GM21529 (cell line): ENCODE results near the gene PFDN5.
"Not testable (repeated sequence)": the region's sequence is repeated elsewhere in the genome, so short reads cannot be mapped to it uniquely, and the experiment has no call there.

Source experiments
- ATAC-seq: cut with Tn5 transposase; IDR thresholded peaks from one replicate; pipeline ENCODE4 v1.9.1; 2021; ENCODE audit not compliant: unreplicated experiment

The PFDN5 gene

DNA sequence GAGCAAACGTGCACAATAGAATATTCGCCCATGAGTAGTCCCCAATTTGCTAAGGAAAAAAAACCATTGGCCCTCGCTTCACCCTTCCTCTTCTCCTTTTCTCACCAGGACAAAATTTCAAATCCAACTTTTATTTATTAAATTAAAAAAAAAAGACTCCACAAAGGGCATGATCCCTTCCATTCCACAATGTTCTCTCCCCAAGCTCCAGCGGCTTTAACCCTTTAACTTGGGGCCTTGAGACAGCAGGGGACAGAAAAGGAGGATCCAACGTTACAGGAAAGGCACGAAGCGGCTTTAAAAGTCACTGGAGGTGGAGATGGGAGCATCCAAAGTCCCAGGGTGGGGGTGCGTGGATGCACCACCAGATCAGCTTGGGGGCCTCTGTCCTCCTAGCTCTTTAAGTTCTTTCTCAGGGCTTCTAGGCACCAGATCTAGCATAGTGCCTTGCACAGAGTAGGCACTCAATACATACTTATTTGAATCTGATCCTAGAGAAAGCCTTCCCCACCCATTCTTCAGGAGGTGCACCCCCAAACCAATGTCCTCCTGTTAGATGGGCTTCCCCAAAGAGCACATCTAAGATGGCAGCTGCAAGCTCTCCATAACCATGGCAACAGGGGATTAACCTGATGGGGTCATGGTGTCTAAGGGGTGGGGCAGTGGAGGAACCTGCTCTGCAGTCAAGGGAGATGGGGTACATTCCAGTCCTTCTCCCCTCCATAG is 31.3 kb downstream of the PFDN5 start:
- ATAC-seq = no peak

DNA sequence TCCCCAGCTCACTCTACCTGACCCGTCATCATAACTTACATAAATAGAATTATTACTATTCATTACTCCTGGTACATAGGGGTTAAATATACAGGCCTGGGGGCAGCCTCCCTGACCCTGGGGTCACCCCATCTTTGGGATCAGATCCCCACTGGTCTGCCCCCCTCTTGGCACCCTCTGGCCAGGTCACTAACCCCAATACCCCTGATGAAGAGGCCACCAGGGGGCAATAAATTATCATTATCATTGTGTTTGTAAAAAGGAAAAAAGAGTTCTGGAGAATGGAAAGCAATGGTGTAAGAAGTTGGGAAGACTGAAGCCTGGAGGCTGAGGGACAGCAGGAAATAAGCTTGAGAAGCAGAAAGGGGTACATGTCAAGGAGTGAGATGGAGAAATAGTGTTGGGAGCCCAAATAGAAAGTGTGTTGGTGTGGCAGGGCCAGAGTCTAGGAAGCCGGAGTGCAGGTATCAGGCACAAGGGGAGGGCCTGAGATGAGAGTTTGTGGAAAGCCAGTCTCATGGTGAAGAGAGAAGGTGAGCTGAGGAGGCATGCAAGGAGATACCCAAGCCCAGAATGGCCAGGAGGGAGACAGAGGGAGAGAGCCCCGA is 32.2 kb downstream of the PFDN5 start:
- no peak for ATAC-seq

DNA sequence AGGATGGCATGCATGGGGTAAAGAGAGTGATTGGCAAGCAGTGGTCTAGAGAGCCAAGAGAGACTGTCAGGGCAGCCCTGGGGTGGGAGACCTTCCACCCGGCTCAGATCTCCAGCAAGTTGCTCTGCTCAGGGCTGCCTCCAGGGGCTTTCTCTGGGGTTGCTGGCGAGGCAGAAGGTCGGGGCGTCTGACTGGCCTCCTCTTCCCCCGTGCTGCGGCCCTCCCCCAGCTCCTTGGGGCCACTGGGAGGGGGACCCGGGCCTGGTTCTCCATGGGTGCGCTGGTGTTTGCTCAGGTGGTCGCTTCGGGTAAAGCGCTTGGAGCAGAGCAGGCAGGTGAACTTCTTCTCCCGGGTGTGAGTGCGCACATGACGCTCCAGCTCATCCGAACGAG is 32.7 kb downstream of the PFDN5 start:
- no peak for ATAC-seq

DNA sequence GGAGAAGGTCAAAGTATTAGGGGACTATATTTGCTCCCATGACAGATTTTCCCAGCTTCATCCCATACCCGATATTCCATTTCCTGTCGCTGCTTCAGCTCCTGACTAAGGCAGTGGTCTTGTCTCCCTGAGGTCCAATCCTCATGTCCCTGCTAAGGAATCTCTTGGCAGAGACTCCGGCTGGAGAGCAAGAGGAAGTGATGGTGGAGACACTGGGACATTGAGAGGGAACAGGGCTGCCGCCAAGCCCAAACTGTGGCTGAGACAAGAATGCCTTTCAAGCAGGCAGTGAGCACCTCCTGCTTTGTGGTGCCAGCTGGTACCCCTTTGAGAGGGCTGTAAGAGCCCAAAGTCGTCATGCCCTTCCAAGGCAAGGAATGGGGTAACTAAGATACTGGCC is 35.3 kb downstream of the PFDN5 start:
- no peak for ATAC-seq

DNA sequence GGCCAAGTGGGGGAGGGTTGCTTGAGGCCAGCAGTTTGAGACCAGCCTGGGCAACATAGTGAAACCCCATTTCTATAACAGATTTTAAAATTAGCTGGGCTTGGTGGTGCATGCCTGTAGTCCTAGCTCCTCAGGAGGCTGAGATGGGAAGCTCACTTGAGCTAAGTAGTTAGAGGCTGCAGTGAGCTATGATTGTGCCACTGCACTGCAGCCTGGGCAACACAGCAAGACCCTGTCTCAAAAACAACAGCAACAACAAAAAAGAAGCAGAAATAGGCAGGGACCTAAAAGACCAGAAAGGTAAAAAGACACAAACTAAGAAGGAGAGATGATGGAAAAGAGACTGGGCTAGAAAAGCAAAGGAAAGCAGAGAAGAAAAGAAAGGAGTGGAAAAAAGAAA is 37.0 kb downstream of the PFDN5 start:
- not testable (repeated sequence) for ATAC-seq

DNA sequence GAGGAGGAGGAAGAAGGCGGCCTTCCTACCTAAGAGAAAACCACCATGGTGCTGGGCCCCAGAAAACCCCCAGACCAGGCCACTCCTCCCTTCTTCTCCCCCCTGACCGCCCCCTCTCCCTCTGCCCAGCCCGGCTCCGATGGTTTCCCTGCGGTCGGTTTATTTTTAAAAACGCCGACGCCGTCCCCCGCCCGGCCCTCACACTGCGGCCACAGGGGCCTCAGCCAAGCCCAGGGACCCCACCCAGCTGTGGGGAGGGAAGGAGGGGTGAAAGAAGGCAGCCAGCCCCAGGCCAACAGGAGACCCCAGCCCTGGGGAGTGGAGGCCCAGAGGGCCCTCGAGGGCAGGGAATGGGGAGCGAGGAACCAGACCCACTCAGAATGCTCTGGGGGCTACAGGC is 37.4 kb downstream of the PFDN5 start:
- no peak for ATAC-seq

DNA sequence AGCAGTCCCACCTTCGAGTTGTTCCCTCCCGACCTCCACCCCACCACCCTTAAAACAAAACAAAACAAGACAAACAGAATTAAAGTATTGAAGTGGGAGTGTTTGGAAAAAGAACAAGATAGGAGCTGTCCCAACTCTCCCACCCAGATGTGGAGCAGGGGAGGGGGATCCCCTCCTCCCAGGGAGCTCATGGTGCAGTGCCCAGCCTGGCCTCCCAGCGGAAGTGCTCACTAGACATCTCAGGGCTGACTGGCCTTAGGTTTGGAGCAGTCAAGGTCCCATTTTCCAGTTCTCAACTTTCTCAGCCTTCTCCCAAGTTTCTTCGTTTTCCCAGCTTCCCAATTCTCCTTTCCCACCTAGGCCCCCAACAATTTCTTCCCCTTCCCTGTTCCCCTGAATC is 37.9 kb downstream of the PFDN5 start:
- no peak for ATAC-seq

DNA sequence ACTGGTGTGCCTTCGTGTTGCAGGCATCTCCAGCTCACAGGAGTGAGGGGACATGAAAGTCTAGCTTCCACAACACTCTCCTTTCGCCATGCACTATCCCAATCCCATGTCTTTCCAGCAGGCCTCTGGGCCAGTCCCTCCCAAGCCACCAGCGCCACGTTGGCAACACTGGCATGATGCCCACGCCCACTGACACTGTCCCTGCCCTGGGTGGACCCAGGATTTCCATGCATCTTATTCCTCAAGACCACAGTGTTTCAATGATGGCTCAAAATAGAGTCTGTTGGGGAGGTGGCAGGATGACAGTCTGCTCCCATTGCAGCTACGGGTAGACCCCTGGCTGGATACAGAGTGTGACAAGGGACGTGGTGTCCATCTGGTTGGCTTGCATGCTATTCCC is 38.5 kb downstream of the PFDN5 start:
- ATAC-seq = no peak

DNA sequence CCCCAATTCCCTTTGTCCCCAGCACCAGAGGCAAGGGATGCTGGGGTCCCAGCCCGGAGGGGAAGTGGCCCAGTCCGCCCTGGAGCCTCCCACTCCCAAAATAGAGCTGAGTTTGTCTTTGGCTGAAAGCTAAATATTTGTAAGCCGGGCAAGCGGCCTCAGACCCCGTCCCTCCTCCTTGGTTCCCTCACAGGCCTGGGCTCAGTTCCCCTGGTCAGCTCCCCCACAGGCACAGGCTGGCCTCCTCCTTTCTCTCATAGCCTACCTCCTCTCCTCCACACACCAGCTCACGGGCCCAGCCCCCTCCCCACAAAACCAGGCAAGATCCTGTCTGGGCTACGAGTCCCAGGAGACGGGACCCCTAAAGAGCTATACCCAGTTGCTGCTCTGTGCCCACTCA is 39.5 kb downstream of the PFDN5 start:
- no peak for ATAC-seq

DNA sequence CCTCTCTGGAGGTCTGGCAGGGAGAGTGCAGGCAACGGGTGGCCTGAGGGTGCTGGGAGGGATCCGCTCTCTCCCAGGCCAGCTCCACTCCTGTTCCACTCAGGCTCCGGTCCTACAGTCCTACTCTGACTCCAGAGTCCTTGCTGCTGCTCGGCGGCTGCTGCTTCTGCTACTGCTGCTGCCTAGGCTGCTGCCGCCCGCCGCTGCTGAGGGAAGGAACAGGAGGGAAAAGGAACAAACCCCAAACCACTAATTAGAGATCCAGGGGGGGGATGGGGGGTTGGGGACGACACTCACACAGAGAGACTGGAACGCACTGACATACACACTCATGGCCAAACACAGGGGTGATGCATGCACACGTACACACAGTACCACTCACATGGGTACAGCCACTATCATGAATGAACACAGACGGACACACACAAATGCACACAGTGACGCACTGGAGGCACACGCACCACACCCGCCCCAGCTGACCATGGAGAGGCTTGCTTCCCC is 40.9 kb downstream of the PFDN5 start, which contains the start of gene SP7:
Gene SP7, minus strand, starts transcription at position 174 of the 501 bp plus-strand sequence. CDS start 708 bp downstream, outside the sequence.
- ATAC-seq = no peak

DNA sequence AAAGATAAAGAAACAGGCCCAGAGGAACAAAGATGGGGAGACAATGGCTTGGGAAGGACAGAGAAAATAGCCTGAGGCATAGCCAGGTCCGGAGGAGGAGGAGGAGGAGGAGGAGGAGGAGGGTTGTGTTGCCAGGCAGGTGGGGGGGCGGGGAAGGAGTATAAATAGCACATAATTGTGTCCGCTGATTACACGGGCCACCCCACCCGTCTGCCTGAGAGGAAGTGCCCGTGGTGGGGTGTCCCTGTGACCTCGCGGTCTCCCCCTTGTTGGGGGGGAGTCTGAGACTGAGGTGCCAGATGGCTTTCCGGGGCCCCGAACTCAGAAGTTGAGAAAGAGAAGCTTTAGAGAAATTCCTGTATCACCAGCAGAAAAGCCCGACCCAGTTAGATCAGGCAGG is 42.7 kb downstream of the PFDN5 start:
- ATAC-seq = no peak

DNA sequence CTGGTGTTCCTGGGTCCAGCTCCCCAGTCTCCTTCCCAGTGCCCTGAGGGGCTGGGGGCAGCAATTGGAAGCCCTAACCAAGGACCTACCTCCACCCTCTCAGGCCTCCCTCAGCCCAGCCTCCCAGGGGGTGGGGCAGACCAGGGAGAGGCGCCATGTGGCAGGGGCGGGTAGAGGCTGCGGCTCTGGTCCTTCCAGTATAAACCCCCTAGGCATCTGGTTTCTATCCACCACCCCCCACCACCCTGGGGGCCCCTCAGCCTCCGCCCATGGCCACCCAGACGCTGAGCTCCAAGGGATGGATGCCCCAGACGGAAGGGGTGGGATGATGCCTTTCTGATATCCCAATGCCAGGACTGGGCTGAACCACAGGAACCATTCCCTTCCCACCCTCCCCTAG is 43.6 kb downstream of the PFDN5 start:
- no peak for ATAC-seq

DNA sequence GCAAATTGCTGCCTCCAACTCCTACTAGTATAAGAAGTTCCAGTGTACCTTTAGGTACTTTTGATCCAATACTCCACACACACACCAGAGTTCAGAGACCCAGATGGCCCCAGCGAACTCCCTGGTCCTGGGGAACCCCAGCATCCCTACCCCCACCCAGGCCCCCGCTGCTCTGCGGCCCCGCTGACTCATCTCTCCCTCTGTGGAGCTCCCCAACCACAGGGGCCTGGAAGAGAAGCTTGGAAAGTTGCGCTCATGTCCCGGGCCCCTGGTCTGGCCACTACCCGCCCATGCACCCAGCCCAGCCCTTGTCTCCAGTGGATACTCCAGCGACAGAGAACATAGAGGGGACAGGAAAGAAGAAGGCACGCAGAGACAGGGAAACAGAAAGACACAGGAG is 45.1 kb downstream of the PFDN5 start:
- no peak for ATAC-seq

DNA sequence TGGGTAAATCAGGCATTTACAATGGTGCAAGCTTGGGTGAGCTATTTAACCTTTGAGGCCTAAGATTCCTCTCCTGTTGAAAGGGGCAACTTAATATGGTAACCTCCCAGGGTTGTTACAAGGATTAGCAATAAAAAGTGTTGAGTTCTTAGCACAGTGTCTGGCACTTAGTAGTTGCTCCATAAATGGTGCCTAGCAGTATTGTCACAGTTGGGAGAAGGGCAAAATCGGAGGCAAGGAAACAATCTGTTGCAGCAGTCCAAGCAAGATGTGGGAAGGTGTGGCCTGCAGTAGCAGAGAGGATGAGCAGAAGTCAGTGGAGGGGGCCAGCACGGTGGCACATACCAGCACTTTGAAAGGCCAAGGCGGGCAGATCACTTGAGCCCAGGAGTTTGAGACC is 48.1 kb downstream of the PFDN5 start:
- ATAC-seq = no peak

DNA sequence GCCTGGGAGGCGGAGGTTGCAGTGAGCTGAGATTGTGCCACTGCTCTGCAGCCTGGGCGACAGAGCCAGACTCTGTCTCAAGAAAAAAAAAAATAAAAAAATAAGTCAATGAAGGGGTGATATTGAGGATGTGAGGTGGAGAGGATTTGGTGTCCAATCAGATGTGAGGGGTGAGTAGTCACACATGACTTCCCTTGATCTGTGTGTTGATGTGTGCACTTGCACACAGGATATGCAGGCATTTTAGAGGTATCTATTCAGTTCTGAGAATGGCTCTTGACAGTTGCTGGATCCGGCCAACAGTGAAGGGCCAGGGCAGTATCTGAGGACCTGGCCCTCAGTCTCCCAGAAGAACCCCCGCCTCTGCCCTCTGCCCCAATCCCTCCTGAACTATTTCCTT is 48.6 kb downstream of the PFDN5 start:
- no peak for ATAC-seq

DNA sequence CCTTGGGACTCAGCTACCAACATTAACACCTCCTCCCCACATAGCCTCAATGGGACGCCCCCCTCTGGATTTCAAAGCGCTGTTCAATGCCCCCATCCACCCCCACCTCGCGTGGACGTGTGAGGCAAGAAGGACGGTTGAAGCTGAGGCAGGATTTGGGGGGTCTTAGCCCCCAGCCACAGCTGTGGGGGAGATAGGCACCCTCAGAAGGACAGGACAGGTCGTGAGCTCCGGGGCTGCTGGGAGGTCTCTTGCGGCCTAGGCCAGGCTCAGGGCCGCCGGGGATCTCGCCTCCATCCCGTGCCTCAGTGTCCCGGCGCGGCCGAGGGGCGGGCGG is 49.1 kb downstream of the PFDN5 start:
- ATAC-seq = no peak

DNA sequence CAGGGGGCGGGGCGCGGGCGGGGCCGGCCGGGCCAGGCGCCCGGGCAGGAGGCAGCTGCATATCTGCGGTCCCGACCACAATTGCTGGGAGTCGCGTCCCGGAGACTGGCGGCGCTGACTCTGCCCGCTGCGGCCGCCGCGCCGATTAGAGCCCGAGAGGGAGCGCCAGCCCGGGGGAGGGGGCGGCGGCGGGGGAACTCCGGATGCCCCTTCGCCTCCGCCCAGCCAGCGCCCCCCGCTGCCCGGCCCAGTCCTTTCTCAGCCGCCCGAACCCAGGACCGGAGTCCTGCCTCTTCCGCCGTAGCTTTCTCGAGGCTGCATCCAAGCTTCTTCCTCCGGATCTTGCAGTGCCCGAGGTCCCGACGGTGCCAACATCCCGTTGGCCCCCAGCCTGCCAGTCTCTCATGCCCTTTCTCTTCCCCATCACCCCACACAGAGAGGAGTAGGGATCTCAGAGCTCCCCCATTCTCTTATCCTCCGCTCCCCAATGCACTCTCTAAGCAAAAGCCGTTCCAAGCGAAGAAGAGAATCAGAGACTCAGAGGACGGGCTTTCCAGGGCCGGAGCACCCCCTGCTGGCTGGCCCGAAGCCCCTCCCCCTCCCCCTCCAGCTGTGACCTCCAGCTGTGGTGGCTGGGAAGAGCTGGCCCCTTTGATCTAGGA is 49.6 kb downstream of the PFDN5 start:
- peak; percentile 56 for ATAC-seq

DNA sequence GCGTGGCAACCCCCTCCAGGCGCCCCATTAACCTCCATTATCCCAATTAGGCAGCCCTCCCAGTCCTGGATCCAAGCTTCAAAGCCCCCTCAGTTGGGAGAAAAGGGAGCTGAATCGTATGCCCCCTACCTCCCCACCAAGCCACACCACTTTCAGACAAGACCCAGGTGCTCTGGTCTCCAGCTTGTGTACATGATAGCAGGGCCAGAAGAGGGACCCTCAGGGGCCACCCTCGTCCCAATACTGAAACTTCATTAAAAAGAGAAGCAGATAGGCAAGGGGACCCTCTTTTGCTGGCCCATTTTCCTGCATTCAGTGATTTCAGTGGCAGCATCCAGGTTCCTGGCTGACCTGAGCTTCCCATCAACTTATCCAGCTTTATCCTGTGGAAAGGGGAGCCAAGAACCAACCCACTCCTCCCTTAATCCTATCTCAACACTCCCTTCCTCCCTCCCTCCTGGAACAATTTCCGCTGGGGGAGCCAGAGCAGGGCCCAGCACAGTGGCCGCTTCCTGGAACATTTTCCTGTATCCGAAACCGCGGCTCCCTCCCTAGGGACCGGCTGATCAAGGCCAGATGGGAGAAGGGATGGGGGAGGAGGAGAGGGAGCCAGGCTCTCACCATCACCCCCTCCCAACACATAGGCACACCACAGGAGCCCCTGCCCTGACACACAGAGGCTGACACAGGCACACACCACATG is 50.3 kb downstream of the PFDN5 start:
- ATAC-seq = no peak

DNA sequence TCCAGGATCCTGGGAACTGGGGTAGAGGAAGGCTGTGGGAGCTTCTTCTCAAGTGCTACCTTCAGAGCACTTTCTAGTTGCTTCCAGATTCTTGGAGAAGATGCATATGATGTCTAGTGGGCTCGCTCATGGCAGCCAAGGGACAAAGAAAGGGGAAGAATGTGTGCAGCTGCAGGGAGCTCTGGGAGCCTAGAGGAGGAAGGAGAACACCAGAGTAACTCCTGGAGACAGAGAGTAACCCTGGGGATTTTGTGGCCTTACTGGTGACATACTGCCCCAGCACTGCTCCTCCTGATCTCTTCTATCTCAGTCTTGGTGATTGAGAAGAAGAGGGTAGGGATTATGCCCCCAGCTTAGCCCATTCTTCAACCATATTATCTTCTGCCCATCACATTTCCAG is 51.1 kb downstream of the PFDN5 start:
- no peak for ATAC-seq

DNA sequence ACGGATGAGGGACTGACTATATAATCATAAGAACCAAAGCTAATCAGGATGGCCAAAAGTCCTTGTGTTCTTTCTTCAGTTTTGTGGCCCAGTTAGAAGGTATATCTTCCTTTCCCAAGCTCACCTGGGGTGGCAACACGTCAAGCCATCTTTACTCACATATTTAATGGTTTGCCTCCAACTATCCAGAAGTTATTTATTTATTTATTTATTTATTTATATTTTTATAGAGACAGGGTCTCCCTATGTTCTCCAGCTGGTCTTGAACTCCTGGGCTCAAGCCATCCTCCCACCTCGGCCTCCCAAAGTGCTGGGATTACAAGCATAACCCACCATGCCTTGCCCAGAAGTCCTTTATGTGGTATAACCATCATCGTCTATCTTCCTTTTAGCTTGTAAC is 52.6 kb downstream of the PFDN5 start:
- ATAC-seq = no peak
